ENCODE measurements around the gene MAGI2.

GRCh38 chr7:78605119-78605518 is 848.3 kb downstream of the MAGI2 start:
- TF ChIP-seq CTCF (IDR thresholded peaks at IDR 0.05) (no peak), POLR2A (IDR thresholded peaks at IDR 0.05) (no peak)

Measured in esophagus squamous epithelium (tissue), 4 donors.